ENCODE results near the gene HMG20A. TPM values are rescaled to one million over a fixed set of nuclear protein-coding genes. Genes with fewer than 3 reads are reported as not detected.

The HMG20A gene
- polyA plus RNA-seq, 1 donor from 2014 or later, result 52.2 TPM

- no peaks in the 10 kb centered on the region for H4K20me1 ChIP-seq (ENCODE audit: insufficient read depth)
- H3K4me3 ChIP-seq (ENCODE audit: low read length), result no peak overlapping the region
- H3K36me3 ChIP-seq (ENCODE audit: insufficient read depth, low read length), result no peaks in the 10 kb centered on the region
- TF ChIP-seq, protein P1, sequence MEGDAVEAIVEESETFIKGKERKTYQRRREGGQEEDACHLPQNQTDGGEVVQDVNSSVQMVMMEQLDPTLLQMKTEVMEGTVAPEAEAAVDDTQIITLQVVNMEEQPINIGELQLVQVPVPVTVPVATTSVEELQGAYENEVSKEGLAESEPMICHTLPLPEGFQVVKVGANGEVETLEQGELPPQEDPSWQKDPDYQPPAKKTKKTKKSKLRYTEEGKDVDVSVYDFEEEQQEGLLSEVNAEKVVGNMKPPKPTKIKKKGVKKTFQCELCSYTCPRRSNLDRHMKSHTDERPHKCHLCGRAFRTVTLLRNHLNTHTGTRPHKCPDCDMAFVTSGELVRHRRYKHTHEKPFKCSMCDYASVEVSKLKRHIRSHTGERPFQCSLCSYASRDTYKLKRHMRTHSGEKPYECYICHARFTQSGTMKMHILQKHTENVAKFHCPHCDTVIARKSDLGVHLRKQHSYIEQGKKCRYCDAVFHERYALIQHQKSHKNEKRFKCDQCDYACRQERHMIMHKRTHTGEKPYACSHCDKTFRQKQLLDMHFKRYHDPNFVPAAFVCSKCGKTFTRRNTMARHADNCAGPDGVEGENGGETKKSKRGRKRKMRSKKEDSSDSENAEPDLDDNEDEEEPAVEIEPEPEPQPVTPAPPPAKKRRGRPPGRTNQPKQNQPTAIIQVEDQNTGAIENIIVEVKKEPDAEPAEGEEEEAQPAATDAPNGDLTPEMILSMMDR (IDR thresholded peaks at IDR 0.05; ENCODE audit: poor library complexity, severe bottlenecking), result no peak
- no peak overlapping the region for H2AFZ ChIP-seq (ENCODE audit: low read depth, low read length)
- no peaks in the 10 kb centered on the region for H3K9me3 ChIP-seq (ENCODE audit: low read length)
- no peak overlapping the region for H3K4me2 ChIP-seq (ENCODE audit: low read length)
- H3K27me3 ChIP-seq (ENCODE audit: insufficient read depth, low read depth, low read length), result no peaks in the 10 kb centered on the region
- peaks cover 85% of the 10 kb centered on the region for H3K79me2 ChIP-seq (replicated peaks; ENCODE audit: insufficient read depth, low read length)
- H3K27ac ChIP-seq (ENCODE audit: low read length), result no peak overlapping the region
- no peaks in the 10 kb centered on the region for H3K9me2 ChIP-seq (ENCODE audit: insufficient read depth, low read length)
- H3K9ac ChIP-seq (ENCODE audit: low read length), result no peak overlapping the region
- H3F3A ChIP-seq (ENCODE audit: insufficient read depth, low read length, poor library complexity, severe bottlenecking), result no peaks in the 10 kb centered on the region
Measured at GRCh38 chr15:77425104-77425503, 4.4 kb downstream of the HMG20A start.

DNA sequence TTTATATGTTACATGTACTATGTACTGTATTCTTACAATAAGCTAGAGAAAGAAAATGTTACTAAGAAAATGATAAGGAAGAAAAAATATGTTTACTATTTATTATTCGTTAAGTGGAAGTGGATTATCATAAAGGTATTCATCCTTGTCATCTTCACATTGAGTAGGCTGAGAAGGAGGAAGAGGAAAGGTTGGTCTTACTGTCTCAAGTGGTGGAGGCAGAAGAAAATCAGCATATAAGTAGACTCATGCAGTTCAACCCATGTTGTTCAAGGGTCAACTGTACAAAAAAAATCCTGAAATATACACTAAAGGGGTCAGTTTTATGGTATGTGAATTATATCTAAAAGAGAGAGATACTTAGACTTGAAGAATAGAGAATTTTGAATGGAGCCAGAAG, 5.7 kb downstream of the HMG20A start:
- no peak overlapping the region for H3K4me3 ChIP-seq (ENCODE audit: low read length)
- H3K79me2 ChIP-seq (replicated peaks; ENCODE audit: insufficient read depth, low read length), result peaks cover 82% of the 10 kb centered on the region
- no peaks in the 10 kb centered on the region for H3F3A ChIP-seq (ENCODE audit: insufficient read depth, low read length, poor library complexity, severe bottlenecking)
- no peaks in the 10 kb centered on the region for H3K9me3 ChIP-seq (ENCODE audit: low read length)
- no peak overlapping the region for H3K27ac ChIP-seq (ENCODE audit: low read length)
- no peaks in the 10 kb centered on the region for H3K36me3 ChIP-seq (ENCODE audit: insufficient read depth, low read length)
- H3K9me2 ChIP-seq (ENCODE audit: insufficient read depth, low read length), result no peaks in the 10 kb centered on the region
- H3K27me3 ChIP-seq (ENCODE audit: insufficient read depth, low read depth, low read length), result no peaks in the 10 kb centered on the region
- TF ChIP-seq POLR2AphosphoS5 (IDR thresholded peaks at IDR 0.05), result no peak
- TF ChIP-seq RAD21 (conservative IDR thresholded peaks at IDR 0.05), result no peak
- TF ChIP-seq, protein P1 (IDR thresholded peaks at IDR 0.05; ENCODE audit: poor library complexity, severe bottlenecking), result no peak
- no peak for TF ChIP-seq MXI1 (conservative IDR thresholded peaks at IDR 0.05; ENCODE audit: poor library complexity, severe bottlenecking)
- TF ChIP-seq EP300 (conservative IDR thresholded peaks at IDR 0.05; ENCODE audit: poor library complexity, severe bottlenecking), result no peak
- TF ChIP-seq TAF1 (IDR thresholded peaks at IDR 0.05; ENCODE audit: low read depth), result no peak
- TF ChIP-seq EZH2 (IDR thresholded peaks at IDR 0.05; ENCODE audit: borderline replicate concordance, insufficient read depth, low read length, poor library complexity, severe bottlenecking), result no peak
- no peak for TF ChIP-seq REST (IDR thresholded peaks at IDR 0.05; ENCODE audit: borderline replicate concordance)
- TF ChIP-seq SMC3 (conservative IDR thresholded peaks at IDR 0.05; ENCODE audit: poor library complexity), result no peak
- no peak overlapping the region for H3K9ac ChIP-seq (ENCODE audit: low read length)
- H3K4me2 ChIP-seq (ENCODE audit: low read length), result no peak overlapping the region
- H2AFZ ChIP-seq (ENCODE audit: low read depth, low read length), result no peak overlapping the region
- no peaks in the 10 kb centered on the region for H4K20me1 ChIP-seq (ENCODE audit: insufficient read depth)
